Vagina (tissue), 2 donors: Measurements from ENCODE around the gene RASGRF2. TPM values are rescaled to one million over a fixed set of nuclear protein-coding genes. Genes with fewer than 3 reads are reported as not detected.

ENCODE experiments used
- DNase-seq, 2 donors: peaks; one replicate each; pipeline ENCODE4 v3.0.0-alpha.2; 2017; ENCODE audit errors: extremely low spot score in 2 of 2
- H3K27ac ChIP-seq: fragments of 200-600 bp; sonication (generic); one replicate; pipeline ENCODE4 v1.5.1; 2019
- H3K27me3 ChIP-seq: fragments of 200-600 bp; sonication (generic); one replicate; pipeline ENCODE4 v1.5.1; 2019
- H3K36me3 ChIP-seq, 2 donors: fragments of 200-600 bp; sonication (generic); one replicate each; pipeline ENCODE4 v1.5.1; 2017 to 2019
- H3K4me1 ChIP-seq: fragments of 200-600 bp; sonication (generic); one replicate; pipeline ENCODE4 v1.5.1; 2019
- H3K4me3 ChIP-seq, 2 donors: fragments of 200-600 bp; sonication (generic); 1 replicate in 1 of 2; 2 replicates in 1 of 2; pipeline ENCODE4 v1.5.1; 2016 to 2019
- H3K9me3 ChIP-seq: fragments of 200-600 bp; sonication (generic); one replicate; pipeline ENCODE4 v1.5.1; 2019
- POLR2A ChIP-seq, 2 donors: fragments of 450-650 bp; IDR thresholded peaks; one replicate each; pipeline ENCODE4 v1.6.1; 2017; ENCODE audit warnings: antibody characterized with exemption in 2 of 2, mild to moderate bottlenecking in 2 of 2, moderate library complexity in 2 of 2
- POLR2AphosphoS5 ChIP-seq, 2 donors: sonication (generic); formaldehyde crosslinking; IDR thresholded peaks; one replicate each; pipeline ENCODE4 v1.9.0; 2017; ENCODE audit warnings: antibody characterized with exemption in 2 of 2, mild to moderate bottlenecking in 2 of 2, low read depth in 1 of 2; ENCODE audit not compliant: insufficient read depth in 1 of 2
- intact Hi-C: fragments of 100-400 bp; cut with DNase I; formaldehyde crosslinking; loops from one replicate; pipeline ENCODE4 v1.15.1; 2023
- total RNA-seq: library from RNA; depleted of rRNA; stranded (reverse); fragments of >200 nt; gene quantifications from one replicate; pipeline ENCODE4 v1.2.3, GENCODE V29; 2016
- TF ChIP-seq, protein P1 (sequence below), 3 experiments: fragments of 450-650 bp in 2 of 3; fragments of 200-600 bp in 1 of 3; sonication (generic) in 1 of 3; IDR thresholded peaks; one replicate each; pipeline ENCODE4 v1.5.1; 2017 to 2019; ENCODE audit warnings: antibody characterized with exemption in 3 of 3, mild to moderate bottlenecking in 2 of 3, moderate library complexity in 2 of 3

The RASGRF2 gene
- total RNA-seq, 1 donor from 2014 or later: 8.8 TPM

DNA sequence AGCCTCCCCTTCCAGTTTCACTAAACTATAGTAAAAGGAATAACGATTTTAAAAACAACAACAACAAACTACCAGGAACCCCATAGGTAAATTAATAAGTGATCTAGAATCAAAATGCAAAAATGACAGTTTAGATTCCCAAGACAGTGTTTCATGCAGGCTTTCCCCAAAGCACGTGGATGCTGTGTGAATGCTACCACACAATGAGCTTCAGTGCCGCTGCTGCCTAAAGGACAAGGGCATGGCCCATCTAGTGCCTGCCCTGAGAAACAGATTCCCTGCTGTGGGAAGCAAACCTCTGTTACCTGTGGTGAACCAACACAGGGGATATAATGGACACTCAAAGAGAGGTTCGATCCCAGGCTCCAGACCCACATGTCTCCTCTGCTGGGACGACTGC is 249.2 kb downstream of the RASGRF2 start:
- no peak for DNase-seq
- no peak overlapping the region for H3K27ac ChIP-seq
- no peaks in the 10 kb centered on the region for H3K27me3 ChIP-seq
- no peaks in the 10 kb centered on the region for H3K36me3 ChIP-seq
- TF ChIP-seq POLR2A (IDR thresholded peaks at IDR 0.05): no peak
- TF ChIP-seq, protein P1, sequence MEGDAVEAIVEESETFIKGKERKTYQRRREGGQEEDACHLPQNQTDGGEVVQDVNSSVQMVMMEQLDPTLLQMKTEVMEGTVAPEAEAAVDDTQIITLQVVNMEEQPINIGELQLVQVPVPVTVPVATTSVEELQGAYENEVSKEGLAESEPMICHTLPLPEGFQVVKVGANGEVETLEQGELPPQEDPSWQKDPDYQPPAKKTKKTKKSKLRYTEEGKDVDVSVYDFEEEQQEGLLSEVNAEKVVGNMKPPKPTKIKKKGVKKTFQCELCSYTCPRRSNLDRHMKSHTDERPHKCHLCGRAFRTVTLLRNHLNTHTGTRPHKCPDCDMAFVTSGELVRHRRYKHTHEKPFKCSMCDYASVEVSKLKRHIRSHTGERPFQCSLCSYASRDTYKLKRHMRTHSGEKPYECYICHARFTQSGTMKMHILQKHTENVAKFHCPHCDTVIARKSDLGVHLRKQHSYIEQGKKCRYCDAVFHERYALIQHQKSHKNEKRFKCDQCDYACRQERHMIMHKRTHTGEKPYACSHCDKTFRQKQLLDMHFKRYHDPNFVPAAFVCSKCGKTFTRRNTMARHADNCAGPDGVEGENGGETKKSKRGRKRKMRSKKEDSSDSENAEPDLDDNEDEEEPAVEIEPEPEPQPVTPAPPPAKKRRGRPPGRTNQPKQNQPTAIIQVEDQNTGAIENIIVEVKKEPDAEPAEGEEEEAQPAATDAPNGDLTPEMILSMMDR (IDR thresholded peaks at IDR 0.05): no peak
- TF ChIP-seq POLR2AphosphoS5 (IDR thresholded peaks at IDR 0.05; ENCODE audit: insufficient read depth in 1 of 2, low read depth in 1 of 2): no peak
- no peaks in the 10 kb centered on the region for H3K9me3 ChIP-seq
- intact Hi-C loops: no loop called here
- no peak overlapping the region for H3K4me3 ChIP-seq
- no peaks in the 10 kb centered on the region for H3K4me1 ChIP-seq

DNA sequence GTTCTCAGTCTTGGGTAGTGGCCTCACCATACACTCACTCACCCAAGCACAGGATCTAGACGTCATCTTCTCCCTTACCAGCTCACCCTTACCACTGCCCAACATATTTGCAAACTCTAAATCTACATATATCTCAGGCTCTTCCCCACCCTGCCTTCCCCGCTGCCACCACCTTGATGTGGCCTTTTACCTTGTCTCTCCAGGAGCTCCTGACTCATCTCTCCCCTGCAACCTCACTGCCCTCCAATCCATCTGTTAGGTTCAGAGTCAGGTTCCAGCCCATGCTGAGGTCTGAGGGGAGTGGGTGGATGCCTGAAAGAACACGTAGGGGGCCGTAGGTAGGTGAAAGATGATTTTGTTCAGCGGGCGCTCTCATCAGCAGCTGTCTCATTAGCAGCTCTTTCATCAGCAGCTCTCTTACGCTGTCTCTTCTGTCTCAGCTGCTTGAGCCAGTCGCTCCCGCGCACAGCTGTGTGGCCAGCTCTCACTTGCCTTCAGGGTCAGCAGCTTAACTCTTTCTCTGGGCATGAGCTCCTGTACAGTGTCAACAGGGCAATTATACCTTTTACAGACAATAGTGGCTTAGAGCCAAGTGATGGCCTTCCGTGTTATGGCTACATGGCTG is 249.8 kb downstream of the RASGRF2 start:
- no peak for DNase-seq
- Histone ChIP-seq H3K4me3 (no peak overlapping the region), H3K9me3 (no peaks in the 10 kb centered on the region), H3K36me3 (no peaks in the 10 kb centered on the region), H3K27me3 (no peaks in the 10 kb centered on the region), H3K4me1 (no peaks in the 10 kb centered on the region), H3K27ac (no peak overlapping the region)
- intact Hi-C loops: no loop called here
- TF ChIP-seq POLR2A (IDR thresholded peaks at IDR 0.05) (no peak), POLR2AphosphoS5 (IDR thresholded peaks at IDR 0.05; ENCODE audit: insufficient read depth in 1 of 2, low read depth in 1 of 2) (no peak)
- TF ChIP-seq, protein P1 (IDR thresholded peaks at IDR 0.05): no peak

DNA sequence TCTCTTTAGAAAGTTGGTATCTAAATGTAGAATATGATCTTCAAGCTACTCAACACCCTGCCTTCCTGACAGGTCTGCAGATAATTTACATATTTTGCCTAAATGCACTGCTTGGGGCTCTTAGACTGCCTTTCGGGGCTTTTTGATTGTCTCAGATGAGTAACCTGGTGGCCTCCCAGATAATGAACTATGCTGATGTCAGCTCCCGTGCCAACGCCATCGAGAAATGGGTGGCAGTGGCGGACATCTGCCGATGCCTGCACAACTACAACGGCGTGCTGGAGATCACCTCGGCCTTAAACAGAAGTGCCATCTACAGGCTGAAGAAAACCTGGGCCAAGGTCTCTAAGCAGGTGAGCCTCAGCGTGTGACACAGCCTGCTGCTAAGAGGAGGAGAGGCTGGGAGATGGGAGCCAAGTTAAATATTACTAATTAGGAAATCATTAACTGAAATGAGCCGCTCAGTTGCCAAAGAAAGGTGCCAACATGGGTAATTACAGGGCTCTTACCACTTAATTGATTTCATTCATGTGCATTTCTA is 252.1 kb downstream of the RASGRF2 start:
- DNase-seq: no peak
- no peak overlapping the region for H3K27ac ChIP-seq

DNA sequence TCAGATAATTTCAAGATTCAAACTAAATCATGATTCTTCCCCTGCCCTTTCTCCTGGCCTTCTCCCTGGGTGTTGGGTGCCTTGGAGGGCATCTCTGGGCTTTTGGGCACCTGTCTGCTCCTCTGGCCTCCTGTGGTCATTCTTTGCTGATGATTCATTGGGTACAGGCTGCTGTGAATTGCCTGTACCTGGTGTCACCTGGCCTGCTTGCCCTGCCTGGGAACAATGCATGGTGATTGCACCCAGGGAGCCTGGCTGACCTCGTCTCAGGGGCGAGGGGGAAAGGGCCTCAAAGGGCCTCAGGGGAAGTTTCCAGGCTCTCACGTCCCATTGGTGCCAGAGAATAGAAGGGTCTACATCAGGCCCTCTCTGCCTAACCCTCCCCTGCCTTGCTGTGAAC is 252.9 kb downstream of the RASGRF2 start:
- no peak overlapping the region for H3K4me3 ChIP-seq
- intact Hi-C loops: no loop called here
- TF ChIP-seq POLR2A (IDR thresholded peaks at IDR 0.05): no peak
- TF ChIP-seq POLR2AphosphoS5 (IDR thresholded peaks at IDR 0.05; ENCODE audit: insufficient read depth in 1 of 2, low read depth in 1 of 2): no peak
- TF ChIP-seq, protein P1 (IDR thresholded peaks at IDR 0.05): no peak
- H3K9me3 ChIP-seq: no peaks in the 10 kb centered on the region
- H3K27ac ChIP-seq: no peak overlapping the region
- no peak for DNase-seq
- H3K36me3 ChIP-seq: no peaks in the 10 kb centered on the region
- H3K4me1 ChIP-seq: no peaks in the 10 kb centered on the region
- H3K27me3 ChIP-seq: no peaks in the 10 kb centered on the region

More for the DNA sequence above, 252.1 kb downstream of the RASGRF2 start:
- no peak for TF ChIP-seq POLR2A (IDR thresholded peaks at IDR 0.05)
- no peak for TF ChIP-seq POLR2AphosphoS5 (IDR thresholded peaks at IDR 0.05; ENCODE audit: insufficient read depth in 1 of 2, low read depth in 1 of 2)
- TF ChIP-seq, protein P1 (IDR thresholded peaks at IDR 0.05): no peak
- Histone ChIP-seq H3K9me3 (no peaks in the 10 kb centered on the region), H3K4me3 (no peak overlapping the region), H3K36me3 (no peaks in the 10 kb centered on the region), H3K27me3 (no peaks in the 10 kb centered on the region), H3K4me1 (no peaks in the 10 kb centered on the region)
- intact Hi-C loops: no loop called here

DNA sequence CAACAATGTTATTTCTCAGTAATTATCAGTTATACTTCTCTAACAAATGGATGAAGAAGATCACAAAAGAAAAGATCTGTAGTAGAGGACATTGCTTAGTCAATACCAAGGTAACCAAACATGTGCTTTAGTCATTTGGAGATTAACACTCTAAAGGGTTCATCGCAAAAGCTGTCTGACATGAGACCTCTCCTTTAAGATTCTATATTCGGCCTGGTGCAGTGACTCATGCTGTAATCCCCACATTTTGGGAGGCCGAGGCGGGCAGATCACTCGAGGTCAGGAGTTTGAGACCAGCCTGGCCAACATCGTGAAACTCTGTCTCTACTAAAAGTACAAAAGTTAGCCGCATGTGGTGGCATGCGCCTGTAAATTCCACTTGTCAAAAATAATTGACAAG is 254.7 kb downstream of the RASGRF2 start:
- intact Hi-C loops: no loop called here
- H3K36me3 ChIP-seq: no peaks in the 10 kb centered on the region
- TF ChIP-seq POLR2A (IDR thresholded peaks at IDR 0.05) (no peak), POLR2AphosphoS5 (IDR thresholded peaks at IDR 0.05; ENCODE audit: insufficient read depth in 1 of 2, low read depth in 1 of 2) (no peak)
- TF ChIP-seq, protein P1 (IDR thresholded peaks at IDR 0.05): no peak

More for the DNA sequence above, 254.7 kb downstream of the RASGRF2 start:
- H3K27me3 ChIP-seq: no peaks in the 10 kb centered on the region
- H3K9me3 ChIP-seq: no peaks in the 10 kb centered on the region
- no peak overlapping the region for H3K4me3 ChIP-seq
- no peak for DNase-seq
- no peaks in the 10 kb centered on the region for H3K4me1 ChIP-seq
- no peak overlapping the region for H3K27ac ChIP-seq
